BJ (cell line): ENCODE measurements around the gene ZNF536. TPM values are rescaled to one million over a fixed set of nuclear protein-coding genes. Genes with fewer than 3 reads are reported as not detected.

Source experiments
- CTCF ChIA-PET: fragments of 350-600 bp; formaldehyde crosslinking; extraction: SDS; loops from one replicate; lab custom pipeline; 2021; ENCODE audit warnings: antibody characterized with exemption, inconsistent platforms; lab: Yijun Ruan, JAX
- POLR2A ChIA-PET: fragments of 300-600 bp; sonication (Branson Sonifier 250); formaldehyde crosslinking; extraction: SDS; loops from one replicate; lab custom pipeline; 2021; ENCODE audit warnings: antibody characterized with exemption; lab: Charles Lee
- DNase-seq: peaks from one replicate; pipeline ENCODE4 v3.0.0-alpha.2; 2011; ENCODE audit warnings: low read depth
- H3K27me3 ChIP-seq: 2 replicates; pipeline ENCODE4 v1.6.0; 2011; ENCODE audit warnings: low read length; ENCODE audit not compliant: control insufficient read depth, insufficient read depth
- H3K36me3 ChIP-seq: 2 replicates; pipeline ENCODE4 v1.5.1; 2011; ENCODE audit warnings: low read length; ENCODE audit not compliant: control insufficient read depth, insufficient read depth
- H3K4me3 ChIP-seq: 2 replicates; pipeline ENCODE4 v1.5.1; 2011; ENCODE audit warnings: low read depth, mild to moderate bottlenecking, control low read depth, low read length
- CTCF ChIP-seq: IDR thresholded peaks from 2 replicates; pipeline ENCODE4 v1.5.1; 2011; ENCODE audit warnings: low read depth, mild to moderate bottlenecking, control low read depth, inconsistent platforms, low read length, moderate library complexity; ENCODE audit not compliant: insufficient read depth
- polyA plus RNA-seq: library from polyadenylated mRNA; depleted of rRNA; stranded (reverse); fragments of >200 nt; gene quantifications from 2 replicates; pipeline ENCODE4 v1.2.3, GENCODE V29; 2011

ZNF536 gene
- polyA plus RNA-seq, 1 experiment = not detected

- ChIA-PET CTCF (no interaction called here), POLR2A (no interaction called here)
- no peak for DNase-seq
- H3K27me3 ChIP-seq = no peaks in the 10 kb centered on the region
- no peak for TF ChIP-seq CTCF
- no peak overlapping the region for H3K4me3 ChIP-seq
- H3K36me3 ChIP-seq = no peaks in the 10 kb centered on the region
Observed at GRCh38 chr19:30563691-30564090, 191.5 kb downstream of the ZNF536 start.

GRCh38 chr19:30564551-30565011 lies 192.4 kb downstream of the ZNF536 start:
- POLR2A ChIA-PET = no interaction called here
- CTCF ChIA-PET = no interaction called here

GRCh38 chr19:30565636-30566035 lies 193.5 kb downstream of the ZNF536 start:
- TF ChIP-seq CTCF = no peak
- no peaks in the 10 kb centered on the region for H3K27me3 ChIP-seq
- no peak for DNase-seq
- no peak overlapping the region for H3K4me3 ChIP-seq
- no peaks in the 10 kb centered on the region for H3K36me3 ChIP-seq
- CTCF ChIA-PET = no interaction called here
- POLR2A ChIA-PET = no interaction called here

More at GRCh38 chr19:30564551-30565011, 192.4 kb downstream of the ZNF536 start:
- Histone ChIP-seq H3K27me3 (no peaks in the 10 kb centered on the region), H3K4me3 (no peak overlapping the region), H3K36me3 (no peaks in the 10 kb centered on the region)
- no peak for TF ChIP-seq CTCF
- DNase-seq = no peak

- no peak overlapping the region for H3K4me3 ChIP-seq
- CTCF ChIA-PET = no interaction called here
- POLR2A ChIA-PET = no interaction called here
- H3K27me3 ChIP-seq = no peaks in the 10 kb centered on the region
- no peak for DNase-seq
- H3K36me3 ChIP-seq = no peaks in the 10 kb centered on the region
- TF ChIP-seq CTCF = no peak
Observed at GRCh38 chr19:30566681-30567420, 194.7 kb downstream of the ZNF536 start.

GRCh38 chr19:30567536-30568232 lies 195.5 kb downstream of the ZNF536 start:
- TF ChIP-seq CTCF = no peak
- DNase-seq = no peak
- Histone ChIP-seq H3K36me3 (no peaks in the 10 kb centered on the region), H3K27me3 (no peaks in the 10 kb centered on the region), H3K4me3 (no peak overlapping the region)
- POLR2A ChIA-PET = no interaction called here
- CTCF ChIA-PET = no interaction called here
